ENCODE data around the gene PAM. TPM values are rescaled to one million over a fixed set of nuclear protein-coding genes. Genes with fewer than 3 reads are reported as not detected.

Gene PAM
- total RNA-seq, 4 donors from 2014 or later, result 37.8 to 144 (median 92.7) TPM

- intact Hi-C loops (cut with DNase I; ENCODE audit: low total_unique reads), result no loop called here
Measured at GRCh38 chr5:102777099-102777498, 22.0 kb downstream of the PAM start.

GRCh38 chr5:102778478-102778877 is 23.4 kb downstream of the PAM start:
- no peak for DNase-seq (ENCODE audit: low spot score in 2 of 2)
- H3K4me3 ChIP-seq (ENCODE audit: low read depth, poor library complexity, severe bottlenecking), result no peak overlapping the region
- intact Hi-C loops (cut with DNase I; ENCODE audit: low total_unique reads), result no loop called here
- WGBS, 2 donors, result 24 to 35% methylated on average over 3 of the region's 3 CpGs
- TF ChIP-seq CTCF (IDR thresholded peaks at IDR 0.05) (no peak), POLR2A (IDR thresholded peaks at IDR 0.05) (no peak)

More at GRCh38 chr5:102777099-102777498, 22.0 kb downstream of the PAM start:
- no peak for DNase-seq (ENCODE audit: low spot score in 2 of 2)
- no peak overlapping the region for H3K4me3 ChIP-seq (ENCODE audit: low read depth, poor library complexity, severe bottlenecking)
- TF ChIP-seq CTCF (IDR thresholded peaks at IDR 0.05) (no peak), POLR2A (IDR thresholded peaks at IDR 0.05) (no peak)

GRCh38 chr5:102781359-102781758 is 26.3 kb downstream of the PAM start:
- intact Hi-C loops (cut with DNase I; ENCODE audit: low total_unique reads), result loop anchor here (10.0 kb wide), 1 partner anchor 363 kb away; no protein-coding TSS in a partner anchor
- DNase-seq (ENCODE audit: low spot score in 2 of 2), result no peak
- no peak for TF ChIP-seq POLR2A (IDR thresholded peaks at IDR 0.05)
- TF ChIP-seq CTCF (IDR thresholded peaks at IDR 0.05), result no peak
- no peak overlapping the region for H3K4me3 ChIP-seq (ENCODE audit: low read depth, poor library complexity, severe bottlenecking)

GRCh38 chr5:102781786-102782185 is 26.7 kb downstream of the PAM start:
- H3K4me3 ChIP-seq (ENCODE audit: low read depth, poor library complexity, severe bottlenecking), result no peak overlapping the region
- TF ChIP-seq POLR2A (IDR thresholded peaks at IDR 0.05) (no peak), CTCF (IDR thresholded peaks at IDR 0.05) (no peak)
- DNase-seq (ENCODE audit: low spot score in 2 of 2), result no peak
- 66 to 80% methylated on average over 5 of the region's 5 CpGs for WGBS, 2 donors
- intact Hi-C loops (cut with DNase I; ENCODE audit: low total_unique reads), result loop anchor here (10.0 kb wide), 1 partner anchor 363 kb away; no protein-coding TSS in a partner anchor

- intact Hi-C loops (cut with DNase I; ENCODE audit: low total_unique reads), result loop anchor here (10.0 kb wide), 1 partner anchor 362 kb away; no protein-coding TSS in a partner anchor
- no peak for DNase-seq (ENCODE audit: low spot score in 2 of 2)
- TF ChIP-seq POLR2A (IDR thresholded peaks at IDR 0.05), result no peak
- TF ChIP-seq CTCF (IDR thresholded peaks at IDR 0.05), result no peak
- WGBS, 2 donors, result 55 to 74% methylated on average over 3 of the region's 3 CpGs
- H3K4me3 ChIP-seq (ENCODE audit: low read depth, poor library complexity, severe bottlenecking), result no peak overlapping the region
Measured at GRCh38 chr5:102782217-102782872, 27.2 kb downstream of the PAM start.

- intact Hi-C loops (cut with DNase I; ENCODE audit: low total_unique reads), result loop anchor here (10.0 kb wide), 1 partner anchor 358 kb away; no protein-coding TSS in a partner anchor
- H3K4me3 ChIP-seq (ENCODE audit: low read depth, poor library complexity, severe bottlenecking), result no peak overlapping the region
- TF ChIP-seq POLR2A (IDR thresholded peaks at IDR 0.05), result no peak
- no peak for TF ChIP-seq CTCF (IDR thresholded peaks at IDR 0.05)
- 89 to 94% methylated on average over 2 of the region's 2 CpGs for WGBS, 2 donors
- DNase-seq (ENCODE audit: low spot score in 2 of 2), result no peak
Measured at GRCh38 chr5:102787134-102787533, 32.0 kb downstream of the PAM start.
